ENCODE data around the gene SIK2. TPM values are rescaled to one million over a fixed set of nuclear protein-coding genes. Genes with fewer than 3 reads are reported as not detected.

Gene SIK2
- total RNA-seq, 1 experiment from 2014 or later: 13.0 TPM

DNA sequence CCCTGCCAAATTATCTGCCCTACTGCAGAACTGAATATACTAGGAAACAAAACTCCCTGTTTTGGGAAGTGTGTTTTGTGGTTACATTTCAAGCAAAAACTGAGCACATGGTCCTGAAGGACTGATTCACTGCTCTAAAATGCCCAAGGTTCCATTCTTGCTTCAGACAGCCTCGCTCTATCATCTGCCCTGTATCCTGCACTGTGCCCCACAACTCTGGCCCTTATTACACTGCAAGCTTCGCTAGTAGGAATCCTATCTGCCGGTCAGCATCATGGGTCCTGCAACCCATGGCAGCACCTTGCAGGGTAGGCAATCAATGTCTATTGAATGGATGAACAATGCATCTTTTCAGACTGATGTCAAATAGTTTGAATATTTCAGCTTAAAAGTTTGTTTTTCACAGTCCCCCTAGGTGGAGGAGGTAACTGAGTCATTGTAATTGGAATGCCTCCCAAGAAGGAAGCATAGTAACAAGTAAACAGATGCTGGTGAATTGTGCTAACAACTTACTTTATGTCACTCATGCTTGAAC is 40.4 kb upstream of the SIK2 start:
- no peak for DNase-seq (ENCODE audit: low read depth, low spot score)
- H3K4me2 ChIP-seq (ENCODE audit: low read length): peak overlapping the region; percentile 7; the same call in 1 of the 2 replicates
- RAD21 ChIA-PET (ENCODE audit: low non-redundant PET in 1 of 2, low total read pairs in 2 of 2, uncharacterized antibody in 2 of 2, unreplicated experiment in 2 of 2): no interaction called here

DNA sequence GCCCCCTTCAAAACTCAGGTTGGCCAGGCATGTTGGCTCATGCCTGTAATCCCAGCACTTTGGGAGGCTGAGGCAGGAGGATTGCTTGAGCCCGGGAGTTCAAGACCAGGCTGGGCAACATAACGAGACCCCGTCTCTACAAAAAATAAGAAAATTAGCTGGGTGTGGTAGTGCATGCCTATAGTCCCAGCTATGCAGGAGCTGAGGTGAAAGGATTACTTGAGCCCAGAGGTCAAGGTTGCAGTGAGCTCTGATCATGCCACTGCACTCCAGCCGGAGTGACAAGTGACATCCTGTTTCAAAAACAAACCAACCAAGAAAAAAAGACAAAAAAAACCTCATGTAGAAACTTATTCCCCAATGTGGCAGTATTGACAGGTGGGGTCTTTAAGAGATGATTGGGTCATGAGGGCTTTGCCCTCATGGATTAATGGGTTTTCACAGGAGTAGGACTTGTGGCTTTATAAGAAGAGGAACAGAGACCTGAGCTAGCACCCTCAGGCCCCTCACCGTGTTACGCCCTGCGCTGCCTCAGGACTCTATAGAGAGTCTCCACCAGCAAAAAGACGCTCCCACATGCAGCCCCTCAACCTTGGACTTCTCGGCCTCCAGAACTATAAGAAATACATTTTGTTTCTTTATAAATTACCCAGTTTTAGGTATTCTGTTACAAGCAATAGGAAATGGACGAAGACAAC is 39.4 kb upstream of the SIK2 start:
- Histone ChIP-seq H3K79me2 (ENCODE audit: insufficient read depth, low read length) (no peaks in the 10 kb centered on the region), H3K27me3 (ENCODE audit: insufficient read depth, low read length) (no peaks in the 10 kb centered on the region), H4K20me1 (ENCODE audit: insufficient read depth) (no peaks in the 10 kb centered on the region), H3K9me3 (ENCODE audit: control insufficient read depth in 1 of 2, insufficient read depth in 1 of 2, low read depth in 1 of 2, low read length in 2 of 2) (no peaks in the 10 kb centered on the region), H3K36me3 (ENCODE audit: control insufficient read depth in 1 of 2, insufficient read depth in 2 of 2, low read length in 2 of 2) (no peaks in the 10 kb centered on the region), H3K4me3 (replicated peaks in 1 of 2; ENCODE audit: low read depth in 1 of 2, low read length in 2 of 2) (no peak overlapping the region), H3K4me1 (ENCODE audit: control insufficient read depth in 1 of 2, insufficient read depth in 2 of 2, low read length in 2 of 2) (peaks cover 0 to 7% of the 10 kb centered on the region in 2 experiments; a peak in 1 of 4 replicates), H3K9ac (ENCODE audit: low read length) (no peak overlapping the region), H2AFZ (ENCODE audit: low read depth, low read length, poor library complexity, severe bottlenecking) (no peak overlapping the region), H3K4me2 (ENCODE audit: low read length) (no peak overlapping the region), H3K27ac (ENCODE audit: low read depth, low read length) (no peak overlapping the region), H3K9me2 (ENCODE audit: insufficient read depth) (no peaks in the 10 kb centered on the region; the same call in 1 of the 2 replicates)
- no TSS peak for BruUV-seq (replicated peaks)
- ChIA-PET POLR2A (no interaction called here), RAD21 (ENCODE audit: low non-redundant PET in 1 of 2, low total read pairs in 2 of 2, uncharacterized antibody in 2 of 2, unreplicated experiment in 2 of 2) (no interaction called here), CTCF (interaction anchor here (1.2 to 1.4 kb wide), 2 partner anchors 215 to 279 kb away, joined by 3 read pairs; no protein-coding TSS in a partner anchor)
- TF ChIP-seq RAD21 (IDR thresholded peaks at IDR 0.05; ENCODE audit: low read depth) (no peak), FOSL1 (IDR thresholded peaks at IDR 0.05; ENCODE audit: low read depth) (no peak), ZNF274 (IDR thresholded peaks at IDR 0.05; ENCODE audit: low read depth, low read length) (no peak), CBX3 (IDR thresholded peaks at IDR 0.05; ENCODE audit: low read depth) (no peak), YY1 (IDR thresholded peaks at IDR 0.05; ENCODE audit: extremely low read depth, insufficient replicate concordance, low read depth, low read length) (no peak), EZH2phosphoT487 (IDR thresholded peaks at IDR 0.05; ENCODE audit: borderline replicate concordance) (no peak)
- TF ChIP-seq, protein P1, sequence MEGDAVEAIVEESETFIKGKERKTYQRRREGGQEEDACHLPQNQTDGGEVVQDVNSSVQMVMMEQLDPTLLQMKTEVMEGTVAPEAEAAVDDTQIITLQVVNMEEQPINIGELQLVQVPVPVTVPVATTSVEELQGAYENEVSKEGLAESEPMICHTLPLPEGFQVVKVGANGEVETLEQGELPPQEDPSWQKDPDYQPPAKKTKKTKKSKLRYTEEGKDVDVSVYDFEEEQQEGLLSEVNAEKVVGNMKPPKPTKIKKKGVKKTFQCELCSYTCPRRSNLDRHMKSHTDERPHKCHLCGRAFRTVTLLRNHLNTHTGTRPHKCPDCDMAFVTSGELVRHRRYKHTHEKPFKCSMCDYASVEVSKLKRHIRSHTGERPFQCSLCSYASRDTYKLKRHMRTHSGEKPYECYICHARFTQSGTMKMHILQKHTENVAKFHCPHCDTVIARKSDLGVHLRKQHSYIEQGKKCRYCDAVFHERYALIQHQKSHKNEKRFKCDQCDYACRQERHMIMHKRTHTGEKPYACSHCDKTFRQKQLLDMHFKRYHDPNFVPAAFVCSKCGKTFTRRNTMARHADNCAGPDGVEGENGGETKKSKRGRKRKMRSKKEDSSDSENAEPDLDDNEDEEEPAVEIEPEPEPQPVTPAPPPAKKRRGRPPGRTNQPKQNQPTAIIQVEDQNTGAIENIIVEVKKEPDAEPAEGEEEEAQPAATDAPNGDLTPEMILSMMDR (IDR thresholded peaks at IDR 0.05 in 2 of 3, conservative IDR thresholded peaks at IDR 0.05 in 1 of 3; ENCODE audit: borderline replicate concordance in 1 of 3, insufficient read depth in 1 of 3, low read depth in 2 of 3, low read length in 2 of 3): no peak
- no peak for DNase-seq (ENCODE audit: low read depth, low spot score)
- intact Hi-C loops (cut with micrococcal nuclease): loop anchor here (10.0 kb wide), 1 partner anchor 1722 kb away; no protein-coding TSS in a partner anchor
- ATAC-seq: no peak

More for the DNA sequence above, 40.4 kb upstream of the SIK2 start:
- H3K27ac ChIP-seq (ENCODE audit: low read depth, low read length): no peak overlapping the region
- no peaks in the 10 kb centered on the region for H3K9me3 ChIP-seq (ENCODE audit: control insufficient read depth in 1 of 2, insufficient read depth in 1 of 2, low read depth in 1 of 2, low read length in 2 of 2)
- no peak for TF ChIP-seq FOSL1 (IDR thresholded peaks at IDR 0.05; ENCODE audit: low read depth)
- no peak for TF ChIP-seq MAX (IDR thresholded peaks at IDR 0.05)
- TF ChIP-seq POLR2AphosphoS5 (IDR thresholded peaks at IDR 0.05; ENCODE audit: low read depth, low read length): no peak
- no peak for TF ChIP-seq EZH2phosphoT487 (IDR thresholded peaks at IDR 0.05; ENCODE audit: borderline replicate concordance)
- no peak for TF ChIP-seq RAD21 (IDR thresholded peaks at IDR 0.05; ENCODE audit: low read depth)
- no peak for TF ChIP-seq SIN3A (IDR thresholded peaks at IDR 0.05; ENCODE audit: low read depth)
- H3K4me1 ChIP-seq (ENCODE audit: control insufficient read depth in 1 of 2, insufficient read depth in 2 of 2, low read length in 2 of 2): peaks cover 0 to 7% of the 10 kb centered on the region in 2 experiments; a peak in 1 of 4 replicates
- no peaks in the 10 kb centered on the region for H3K79me2 ChIP-seq (ENCODE audit: insufficient read depth, low read length)
- H3K4me3 ChIP-seq (replicated peaks in 1 of 2; ENCODE audit: low read depth in 1 of 2, low read length in 2 of 2): no peak overlapping the region
- intact Hi-C loops (cut with micrococcal nuclease): loop anchor here (10.0 kb wide), 1 partner anchor 1723 kb away; no protein-coding TSS in a partner anchor
- H3K36me3 ChIP-seq (ENCODE audit: control insufficient read depth in 1 of 2, insufficient read depth in 2 of 2, low read length in 2 of 2): no peaks in the 10 kb centered on the region
- ATAC-seq: peak; percentile 51
- no peaks in the 10 kb centered on the region for H3K27me3 ChIP-seq (ENCODE audit: insufficient read depth, low read length)
- no peaks in the 10 kb centered on the region for H4K20me1 ChIP-seq (ENCODE audit: insufficient read depth)
- H3K9me2 ChIP-seq (ENCODE audit: insufficient read depth): no peaks in the 10 kb centered on the region; the same call in 1 of the 2 replicates
- no peak overlapping the region for H3K9ac ChIP-seq (ENCODE audit: low read length)
- ChIA-PET POLR2A (interaction anchor here (1.1 kb wide), 1 partner anchor 310 kb away, joined by 3 read pairs; no protein-coding TSS in a partner anchor), CTCF (interaction anchor here (1.2 kb wide), 1 partner anchor 280 kb away, joined by 3 read pairs; no protein-coding TSS in a partner anchor)
- H2AFZ ChIP-seq (ENCODE audit: low read depth, low read length, poor library complexity, severe bottlenecking): no peak overlapping the region
- no TSS peak for BruUV-seq (replicated peaks)

Measured in HCT116 (cell line).